ENCODE results near the gene STK16.

Gene STK16

GRCh38 chr2:219287580-219288265 lies 42.4 kb downstream of the STK16 start:
- no peak for DNase-seq (ENCODE audit: low spot score)

GRCh38 chr2:219289195-219289536 lies 43.9 kb downstream of the STK16 start:
- no peak for DNase-seq (ENCODE audit: low spot score)

- DNase-seq (ENCODE audit: low spot score), result peak; percentile 22
These were observed 44.5 kb downstream of the STK16 start for GRCh38 chr2:219289537-219290361.

- DNase-seq (ENCODE audit: low spot score), result no peak
These were observed 45.3 kb downstream of the STK16 start for GRCh38 chr2:219290381-219291171.

- DNase-seq (ENCODE audit: low spot score), result no peak
These were observed 46.1 kb downstream of the STK16 start for GRCh38 chr2:219291394-219291793.

- no peak for DNase-seq (ENCODE audit: low spot score)
These were observed 46.7 kb downstream of the STK16 start for GRCh38 chr2:219291910-219292490.

- no peak for DNase-seq (ENCODE audit: low spot score)
These were observed 47.3 kb downstream of the STK16 start for GRCh38 chr2:219292616-219293015.

GRCh38 chr2:219293736-219294231 lies 48.5 kb downstream of the STK16 start:
- no peak for DNase-seq (ENCODE audit: low spot score)

- DNase-seq (ENCODE audit: low spot score), result peak; percentile 91
These were observed 49.4 kb downstream of the STK16 start for GRCh38 chr2:219294356-219295351.

GRCh38 chr2:219296142-219296541 lies 50.9 kb downstream of the STK16 start:
- no peak for DNase-seq (ENCODE audit: low spot score)

- DNase-seq (ENCODE audit: low spot score), result no peak
These were observed 51.5 kb downstream of the STK16 start for GRCh38 chr2:219296631-219297391.

GRCh38 chr2:219297766-219298456 lies 52.6 kb downstream of the STK16 start:
- no peak for DNase-seq (ENCODE audit: low spot score)

GRCh38 chr2:219298759-219299371 lies 53.6 kb downstream of the STK16 start:
- DNase-seq (ENCODE audit: low spot score), result peak; percentile 78

GRCh38 chr2:219299372-219299760 lies 54.1 kb downstream of the STK16 start:
- DNase-seq (ENCODE audit: low spot score), result no peak
